Measurements from ENCODE around the gene ENTPD6. TPM values are rescaled to one million over a fixed set of nuclear protein-coding genes. Genes with fewer than 3 reads are reported as not detected.
"Not testable (repeated sequence)": the region's sequence is repeated elsewhere in the genome, so short reads cannot be mapped to it uniquely, and the experiment has no call there.

ENTPD6 gene
- total RNA-seq, 1 donor = 50.7 TPM

DNA sequence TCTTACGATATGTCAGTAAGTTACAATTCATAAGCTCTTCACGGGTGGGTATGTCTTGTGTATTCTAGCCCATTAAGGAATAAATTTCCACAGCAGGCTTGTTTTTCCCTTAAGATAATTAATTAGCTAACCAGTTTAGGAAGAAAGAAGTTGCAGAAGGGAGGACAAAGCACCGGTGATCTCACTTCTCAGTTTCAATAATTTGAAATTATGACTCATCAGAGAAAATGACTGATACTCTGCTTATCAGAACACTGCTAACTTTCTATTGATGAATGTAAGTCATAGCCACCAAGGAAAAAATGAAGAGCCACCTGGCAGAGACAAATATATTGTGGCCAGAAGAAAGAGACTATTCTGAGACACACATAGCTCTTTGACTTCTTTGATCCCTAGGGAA is 35.0 kb upstream of the ENTPD6 start:
- no peaks in the 10 kb centered on the region for H3K9me3 ChIP-seq (ENCODE audit: low read depth, low read length)
- H4K20me1 ChIP-seq (ENCODE audit: insufficient read depth, low read length) = no peaks in the 10 kb centered on the region
- H3K79me2 ChIP-seq (ENCODE audit: insufficient read depth, low read length) = no peaks in the 10 kb centered on the region
- no peaks in the 10 kb centered on the region for H3K4me1 ChIP-seq (ENCODE audit: insufficient read depth, low read length)
- H3K27ac ChIP-seq (ENCODE audit: low read depth, low read length) = no peak overlapping the region
- no peak overlapping the region for H3K4me2 ChIP-seq (ENCODE audit: insufficient read depth, low read length)
- TF ChIP-seq, protein P1, sequence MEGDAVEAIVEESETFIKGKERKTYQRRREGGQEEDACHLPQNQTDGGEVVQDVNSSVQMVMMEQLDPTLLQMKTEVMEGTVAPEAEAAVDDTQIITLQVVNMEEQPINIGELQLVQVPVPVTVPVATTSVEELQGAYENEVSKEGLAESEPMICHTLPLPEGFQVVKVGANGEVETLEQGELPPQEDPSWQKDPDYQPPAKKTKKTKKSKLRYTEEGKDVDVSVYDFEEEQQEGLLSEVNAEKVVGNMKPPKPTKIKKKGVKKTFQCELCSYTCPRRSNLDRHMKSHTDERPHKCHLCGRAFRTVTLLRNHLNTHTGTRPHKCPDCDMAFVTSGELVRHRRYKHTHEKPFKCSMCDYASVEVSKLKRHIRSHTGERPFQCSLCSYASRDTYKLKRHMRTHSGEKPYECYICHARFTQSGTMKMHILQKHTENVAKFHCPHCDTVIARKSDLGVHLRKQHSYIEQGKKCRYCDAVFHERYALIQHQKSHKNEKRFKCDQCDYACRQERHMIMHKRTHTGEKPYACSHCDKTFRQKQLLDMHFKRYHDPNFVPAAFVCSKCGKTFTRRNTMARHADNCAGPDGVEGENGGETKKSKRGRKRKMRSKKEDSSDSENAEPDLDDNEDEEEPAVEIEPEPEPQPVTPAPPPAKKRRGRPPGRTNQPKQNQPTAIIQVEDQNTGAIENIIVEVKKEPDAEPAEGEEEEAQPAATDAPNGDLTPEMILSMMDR (IDR thresholded peaks at IDR 0.05; ENCODE audit: extremely low read depth, low read depth, low read length) = no peak
- H2AFZ ChIP-seq (ENCODE audit: low read length) = no peak overlapping the region
- no peak for DNase-seq (ENCODE audit: insufficient read length, low spot score, missing footprints)
- peaks cover 18% of the 10 kb centered on the region for H3K27me3 ChIP-seq (ENCODE audit: insufficient read depth, low read length)
- no peaks in the 10 kb centered on the region for H3K36me3 ChIP-seq (ENCODE audit: insufficient read depth, low read length)
- H3K4me3 ChIP-seq (ENCODE audit: insufficient read depth, low read length) = no peak overlapping the region

DNA sequence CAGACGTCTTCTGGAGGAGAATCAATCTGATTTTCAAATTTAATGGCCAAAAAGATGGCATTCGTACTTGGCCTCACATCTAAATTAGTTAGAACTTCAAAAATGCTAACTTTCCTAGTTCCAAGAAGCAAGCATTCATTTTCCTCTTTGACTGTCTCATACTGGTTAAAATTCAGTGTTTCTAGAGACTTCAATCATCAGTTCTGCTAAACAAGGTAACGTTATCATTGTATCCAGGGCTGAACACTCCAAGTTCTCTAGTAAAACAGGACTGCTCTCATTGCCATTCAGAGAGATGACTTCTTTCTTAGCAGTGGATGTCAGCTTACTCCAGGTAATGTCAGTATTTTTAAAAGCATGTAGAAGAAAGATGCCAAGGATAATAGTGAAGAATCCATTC is 34.6 kb upstream of the ENTPD6 start:
- Histone ChIP-seq H3K79me2 (ENCODE audit: insufficient read depth, low read length) (no peaks in the 10 kb centered on the region), H4K20me1 (ENCODE audit: insufficient read depth, low read length) (no peaks in the 10 kb centered on the region), H3K27ac (ENCODE audit: low read depth, low read length) (no peak overlapping the region), H3K4me1 (ENCODE audit: insufficient read depth, low read length) (no peaks in the 10 kb centered on the region), H3K4me3 (ENCODE audit: insufficient read depth, low read length) (no peak overlapping the region), H3K36me3 (ENCODE audit: insufficient read depth, low read length) (no peaks in the 10 kb centered on the region), H3K9me3 (ENCODE audit: low read depth, low read length) (no peaks in the 10 kb centered on the region), H3K27me3 (ENCODE audit: insufficient read depth, low read length) (peaks cover 18% of the 10 kb centered on the region), H2AFZ (ENCODE audit: low read length) (no peak overlapping the region), H3K4me2 (ENCODE audit: insufficient read depth, low read length) (no peak overlapping the region)
- TF ChIP-seq, protein P1 (IDR thresholded peaks at IDR 0.05; ENCODE audit: extremely low read depth, low read depth, low read length) = no peak
- no peak for DNase-seq (ENCODE audit: insufficient read length, low spot score, missing footprints)

DNA sequence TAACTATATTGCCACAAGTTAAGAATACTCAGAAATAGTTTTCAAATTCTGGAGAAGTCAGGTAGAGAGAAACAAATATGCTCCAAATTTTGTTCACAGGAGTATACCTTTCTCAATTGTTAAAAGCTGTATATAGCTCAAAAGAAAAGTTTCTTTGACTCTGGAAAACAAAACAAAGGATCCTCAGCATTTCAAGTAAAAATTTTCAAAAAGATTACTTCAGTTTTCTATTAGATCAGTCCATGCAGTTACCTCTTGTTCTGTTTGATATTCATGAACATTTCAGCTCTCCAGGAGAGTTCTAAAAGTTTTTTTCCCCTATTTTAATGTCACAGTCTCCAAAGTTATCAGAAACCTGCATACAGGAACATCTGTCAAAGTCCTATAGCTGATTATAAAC is 30.4 kb upstream of the ENTPD6 start:
- Histone ChIP-seq H3K36me3 (ENCODE audit: insufficient read depth, low read length) (no peaks in the 10 kb centered on the region), H3K4me1 (ENCODE audit: insufficient read depth, low read length) (no peaks in the 10 kb centered on the region), H2AFZ (ENCODE audit: low read length) (no peak overlapping the region), H3K9me3 (ENCODE audit: low read depth, low read length) (no peaks in the 10 kb centered on the region), H3K27me3 (ENCODE audit: insufficient read depth, low read length) (peaks cover 27% of the 10 kb centered on the region), H3K27ac (ENCODE audit: low read depth, low read length) (no peak overlapping the region), H3K79me2 (ENCODE audit: insufficient read depth, low read length) (no peaks in the 10 kb centered on the region), H4K20me1 (ENCODE audit: insufficient read depth, low read length) (no peaks in the 10 kb centered on the region), H3K4me3 (ENCODE audit: insufficient read depth, low read length) (no peak overlapping the region), H3K4me2 (ENCODE audit: insufficient read depth, low read length) (no peak overlapping the region)
- DNase-seq (ENCODE audit: insufficient read length, low spot score, missing footprints) = no peak
- TF ChIP-seq, protein P1 (IDR thresholded peaks at IDR 0.05; ENCODE audit: extremely low read depth, low read depth, low read length) = no peak

DNA sequence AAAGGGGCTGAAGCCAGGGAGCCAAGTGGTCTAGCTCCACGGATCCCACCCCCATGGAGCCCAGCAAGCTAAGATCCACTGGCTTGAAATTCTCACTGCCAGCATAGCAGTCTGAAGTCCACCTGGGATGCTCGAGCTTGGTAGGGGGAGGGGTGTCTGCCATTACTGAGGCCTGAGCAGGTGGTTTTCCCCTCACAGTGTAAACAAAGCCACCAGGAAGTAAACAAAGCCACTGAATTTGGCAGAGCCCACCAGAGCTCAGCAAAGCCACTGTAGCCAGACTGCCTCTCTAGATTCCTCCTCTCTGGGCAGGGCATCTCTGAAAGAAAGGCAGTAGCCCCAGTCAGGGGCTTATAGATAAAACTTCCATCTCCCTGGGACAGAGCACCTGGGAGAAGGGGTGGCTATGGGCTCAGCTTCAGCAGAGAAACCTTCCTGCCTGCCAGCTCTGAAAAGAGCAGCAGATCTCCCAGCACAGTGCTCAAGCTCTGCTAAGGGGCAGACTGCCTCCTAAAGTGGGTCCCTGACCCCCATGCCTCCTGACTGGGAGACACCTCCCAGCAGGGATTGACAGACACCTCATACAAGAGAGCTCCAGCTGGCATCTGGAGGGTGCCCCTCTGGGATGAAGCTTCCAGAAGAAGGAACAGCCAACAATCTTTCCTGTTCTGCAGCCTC is 29.3 kb upstream of the ENTPD6 start:
- H3K9me3 ChIP-seq (ENCODE audit: low read depth, low read length); H4K20me1 ChIP-seq (ENCODE audit: insufficient read depth, low read length); H3K79me2 ChIP-seq (ENCODE audit: insufficient read depth, low read length); DNase-seq (ENCODE audit: insufficient read length, low spot score, missing footprints); H3K4me2 ChIP-seq (ENCODE audit: insufficient read depth, low read length); H3K4me3 ChIP-seq (ENCODE audit: insufficient read depth, low read length); H3K36me3 ChIP-seq (ENCODE audit: insufficient read depth, low read length); H3K27ac ChIP-seq (ENCODE audit: low read depth, low read length); H3K4me1 ChIP-seq (ENCODE audit: insufficient read depth, low read length); H2AFZ ChIP-seq (ENCODE audit: low read length): not testable (repeated sequence)
- peaks cover 23% of the 10 kb centered on the region for H3K27me3 ChIP-seq (ENCODE audit: insufficient read depth, low read length)

Measured in osteoblast (primary cell).